ENCODE measurements around the gene ZBTB11.
"Not testable (repeated sequence)": the region's sequence is repeated elsewhere in the genome, so short reads cannot be mapped to it uniquely, and the experiment has no call there.

The ZBTB11 gene

DNA sequence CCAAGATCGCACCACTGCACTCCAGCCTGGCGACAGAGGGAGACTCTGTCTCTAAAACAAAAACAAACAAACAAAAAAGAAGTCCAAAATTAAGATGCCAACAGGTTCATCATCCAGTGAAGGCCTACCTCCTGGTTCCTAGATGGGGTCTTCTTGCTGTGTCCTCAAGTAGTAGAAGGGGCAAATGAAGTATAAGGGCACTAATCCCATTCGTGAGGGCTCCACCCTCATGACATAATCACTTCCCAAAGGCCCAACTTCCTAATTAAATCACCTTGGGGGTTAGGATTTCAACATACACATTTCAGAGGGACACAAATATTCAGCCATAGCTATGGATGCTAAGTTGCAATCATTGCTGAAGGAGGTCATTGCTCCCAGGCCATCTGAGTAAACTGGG lies 57.2 kb downstream of the ZBTB11 start:
- FAIRE-seq (no peak), DNase-seq (ENCODE audit: low spot score) (no peak)

GRCh38 chr3:101618726-101619125 lies 58.2 kb downstream of the ZBTB11 start:
- DNase-seq (ENCODE audit: low spot score) (no peak), FAIRE-seq (no peak)

GRCh38 chr3:101617478-101617877 lies 59.5 kb downstream of the ZBTB11 start:
- DNase-seq (ENCODE audit: low spot score) (no peak), FAIRE-seq (no peak)

DNA sequence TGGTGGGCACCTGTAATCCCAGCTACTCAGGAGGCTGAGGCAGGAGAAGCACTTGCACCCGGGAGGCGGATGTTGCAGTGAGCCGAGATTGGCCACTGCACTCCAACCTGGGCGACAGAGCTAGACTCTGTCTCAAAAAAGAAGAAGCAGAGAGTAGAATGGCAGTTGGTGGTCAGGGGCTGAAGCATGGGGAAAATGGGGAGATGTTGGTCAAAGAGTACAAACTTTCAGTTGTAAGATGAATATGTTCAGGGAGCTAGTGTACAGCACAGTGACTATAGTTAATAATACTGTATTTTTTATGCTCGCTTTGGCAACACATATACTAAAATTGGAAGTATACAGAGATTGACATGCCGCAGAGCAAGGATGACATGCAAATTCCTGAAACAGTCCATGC lies 61.4 kb downstream of the ZBTB11 start:
- DNase-seq (ENCODE audit: low spot score) = no peak
- no peak for FAIRE-seq

GRCh38 chr3:101613014-101613413 lies 63.9 kb downstream of the ZBTB11 start:
- not testable (repeated sequence) for DNase-seq (ENCODE audit: low spot score); FAIRE-seq

- no peak for FAIRE-seq
- DNase-seq (ENCODE audit: low spot score) = no peak
Measured at GRCh38 chr3:101611023-101611422, 65.9 kb downstream of the ZBTB11 start.

DNA sequence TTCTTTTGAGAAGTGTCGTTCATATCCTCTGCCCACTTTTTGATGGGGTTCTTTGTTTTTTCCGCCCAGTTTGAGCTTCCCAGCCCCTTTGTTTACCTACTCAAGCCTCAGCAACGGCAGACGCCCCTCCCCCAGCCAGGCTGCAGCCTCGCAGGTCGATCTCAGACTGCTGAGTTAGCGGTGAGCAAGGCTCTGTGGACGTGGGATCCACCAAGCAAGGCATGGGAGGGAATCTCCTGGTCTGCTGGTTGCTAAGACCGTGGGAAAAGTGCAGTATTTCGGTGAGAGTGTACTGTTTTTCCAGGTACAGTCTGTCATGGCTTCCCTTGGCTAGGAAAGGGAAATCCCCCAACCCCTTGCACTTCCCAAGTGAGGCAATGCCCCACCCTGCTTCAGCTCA lies 71.5 kb downstream of the ZBTB11 start:
- not testable (repeated sequence) for DNase-seq (ENCODE audit: low spot score); FAIRE-seq

- FAIRE-seq (no peak), DNase-seq (ENCODE audit: low spot score) (no peak)
Measured at GRCh38 chr3:101603184-101603583, 73.7 kb downstream of the ZBTB11 start.

- FAIRE-seq (no peak), DNase-seq (ENCODE audit: low spot score) (no peak)
Measured at GRCh38 chr3:101602731-101603130, 74.2 kb downstream of the ZBTB11 start.

All from urothelium cell line (cell line).